PC-9 (cell line): ENCODE data around the gene ULK2. TPM values are rescaled to one million over a fixed set of nuclear protein-coding genes. Genes with fewer than 3 reads are reported as not detected.

Source experiments
- BruUV-seq: library from RNA; stranded (reverse); fragments of 400-500 nt; replicated peaks from 2 replicates; lab custom pipeline; 2021; lab: Mats Ljungman, UMichigan
- CTCF ChIA-PET: fragments of 300-600 bp; sonication (Branson Sonifier 250); formaldehyde crosslinking; loops from one replicate; lab custom pipeline; 2022; ENCODE audit warnings: antibody characterized with exemption; lab: Charles Lee
- POLR2A ChIA-PET: fragments of 300-600 bp; sonication (Branson Sonifier 250); formaldehyde crosslinking; loops from one replicate; lab custom pipeline; 2022; ENCODE audit warnings: antibody characterized with exemption; ENCODE audit not compliant: unreplicated experiment; lab: Charles Lee
- DNase-seq, 2 experiments: peaks; one replicate each; pipeline versions ENCODE4 v3.0.0 to v3.0.0-alpha.2; 2015 to 2022; ENCODE audit warnings: mixed read lengths in 1 of 2
- H2AFZ ChIP-seq: fragments of 200-600 bp; sonication (generic); 2 replicates; pipeline ENCODE4 v1.8.1; 2017; ENCODE audit warnings: antibody characterized with exemption
- H3F3A ChIP-seq: fragments of 200-600 bp; sonication (generic); 2 replicates; pipeline ENCODE4 v1.8.1; 2017; ENCODE audit warnings: antibody characterized with exemption, mild to moderate bottlenecking, low read depth; ENCODE audit not compliant: insufficient read depth
- H3K27ac ChIP-seq: fragments of 200-600 bp; sonication (generic); 2 replicates; pipeline ENCODE4 v1.6.1; 2016; ENCODE audit warnings: mixed run types
- H3K27me3 ChIP-seq: fragments of 200-600 bp; sonication (generic); 2 replicates; pipeline ENCODE4 v1.6.1; 2016; ENCODE audit warnings: low read depth, mixed run types; ENCODE audit not compliant: insufficient read depth
- H3K36me3 ChIP-seq: fragments of 200-600 bp; sonication (generic); 2 replicates; pipeline ENCODE4 v1.6.1; 2016; ENCODE audit warnings: low read depth, mixed run types
- H3K4me1 ChIP-seq: fragments of 200-600 bp; sonication (generic); replicated peaks from 2 replicates; pipeline ENCODE4 v1.6.1; 2016; ENCODE audit warnings: mixed run types; ENCODE audit not compliant: insufficient read depth
- H3K4me2 ChIP-seq: fragments of 200-600 bp; sonication (generic); 2 replicates; pipeline ENCODE4 v1.6.1; 2017; ENCODE audit warnings: mixed run types
- H3K4me3 ChIP-seq: fragments of 200-600 bp; sonication (generic); 2 replicates; pipeline ENCODE4 v1.6.1; 2016; ENCODE audit warnings: mixed run types
- H3K79me2 ChIP-seq: fragments of 200-600 bp; sonication (generic); 2 replicates; pipeline ENCODE4 v1.6.1; 2017; ENCODE audit warnings: low read depth, mixed run types
- H3K9me2 ChIP-seq: fragments of 200-600 bp; sonication (generic); 2 replicates; pipeline ENCODE4 v1.8.1; 2017; ENCODE audit warnings: mild to moderate bottlenecking; ENCODE audit not compliant: insufficient read depth
- H3K9me3 ChIP-seq: fragments of 200-600 bp; sonication (generic); 2 replicates; pipeline ENCODE4 v1.8.1; 2016; ENCODE audit warnings: low read depth; ENCODE audit not compliant: insufficient read depth
- H4K20me1 ChIP-seq: fragments of 200-600 bp; sonication (generic); 2 replicates; pipeline ENCODE4 v1.8.1; 2017; ENCODE audit not compliant: insufficient read depth
- CTCF ChIP-seq: fragments of 200-600 bp; sonication (generic); conservative IDR thresholded peaks from 2 replicates; pipeline ENCODE4 v1.6.1; 2017; ENCODE audit warnings: mixed run types, antibody characterized with exemption, mild to moderate bottlenecking, moderate library complexity
- EZH2 ChIP-seq: fragments of 200-600 bp; sonication (generic); IDR thresholded peaks from 2 replicates; pipeline ENCODE4 v1.8.0; 2017; ENCODE audit warnings: antibody characterized with exemption, low read depth
- intact Hi-C: fragments of 100-400 bp; cut with micrococcal nuclease; formaldehyde crosslinking; loops from one replicate; pipeline ENCODE4 v1.10.0; 2022; ENCODE audit not compliant: unreplicated experiment
- total RNA-seq: library from RNA; stranded (reverse); gene quantifications from 2 replicates; pipeline ENCODE4 v1.2.3, GENCODE V29; 2021

The ULK2 gene
- total RNA-seq, 1 experiment from 2014 or later = 8.7 TPM

GRCh38 chr17:19830061-19830460 is 37.7 kb downstream of the ULK2 start:
- POLR2A ChIA-PET = no interaction called here
- H3K27me3 ChIP-seq = no peaks in the 10 kb centered on the region
- BruUV-seq = no TSS peak

GRCh38 chr17:19812407-19812806 is 55.3 kb downstream of the ULK2 start:
- Histone ChIP-seq H3F3A (no peaks in the 10 kb centered on the region), H3K36me3 (no peaks in the 10 kb centered on the region), H2AFZ (no peak overlapping the region), H3K4me3 (no peak overlapping the region), H3K9me3 (no peaks in the 10 kb centered on the region), H3K4me1 (no peaks in the 10 kb centered on the region), H3K4me2 (no peak overlapping the region), H4K20me1 (no peaks in the 10 kb centered on the region), H3K79me2 (no peaks in the 10 kb centered on the region), H3K27ac (no peak overlapping the region), H3K9me2 (no peaks in the 10 kb centered on the region; the same call in 1 of the 2 replicates), H3K27me3 (no peaks in the 10 kb centered on the region)
- ChIA-PET POLR2A (no interaction called here), CTCF (no interaction called here)
- TF ChIP-seq EZH2 = no peak
- peak; percentile 64; the same call in 1 of the 2 replicates for TF ChIP-seq CTCF
- peak in 1 of 2 experiments; percentile 18 for DNase-seq
- intact Hi-C loops = no loop called here
- BruUV-seq = no TSS peak

More at GRCh38 chr17:19830061-19830460, 37.7 kb downstream of the ULK2 start:
- CTCF ChIA-PET = no interaction called here
- no peak overlapping the region for H3K4me2 ChIP-seq
- H3F3A ChIP-seq = no peaks in the 10 kb centered on the region
- no peak overlapping the region for H3K4me3 ChIP-seq
- no peaks in the 10 kb centered on the region for H3K9me2 ChIP-seq
- no peaks in the 10 kb centered on the region for H3K36me3 ChIP-seq
- H3K27ac ChIP-seq = no peak overlapping the region
- intact Hi-C loops = no loop called here
- peak in 1 of 2 experiments; percentile 46 for DNase-seq
- peaks cover 12% of the 10 kb centered on the region for H3K9me3 ChIP-seq
- no peaks in the 10 kb centered on the region for H3K79me2 ChIP-seq
- no peak overlapping the region for H2AFZ ChIP-seq
- TF ChIP-seq CTCF (no peak), EZH2 (no peak)
- no peaks in the 10 kb centered on the region for H3K4me1 ChIP-seq
- no peaks in the 10 kb centered on the region for H4K20me1 ChIP-seq

- no peaks in the 10 kb centered on the region for H3F3A ChIP-seq
- no peaks in the 10 kb centered on the region; the same call in 1 of the 2 replicates for H3K9me2 ChIP-seq
- intact Hi-C loops = no loop called here
- H3K9me3 ChIP-seq = no peaks in the 10 kb centered on the region
- no peaks in the 10 kb centered on the region for H3K79me2 ChIP-seq
- CTCF ChIA-PET = no interaction called here
- H2AFZ ChIP-seq = no peak overlapping the region
- no peak for DNase-seq
- H4K20me1 ChIP-seq = no peaks in the 10 kb centered on the region
- POLR2A ChIA-PET = no interaction called here
- H3K4me3 ChIP-seq = no peak overlapping the region
- H3K27me3 ChIP-seq = no peaks in the 10 kb centered on the region
- no peak overlapping the region for H3K27ac ChIP-seq
- no peak for TF ChIP-seq CTCF
- no peak for TF ChIP-seq EZH2
- H3K36me3 ChIP-seq = no peaks in the 10 kb centered on the region
- BruUV-seq = no TSS peak
- H3K4me1 ChIP-seq = no peaks in the 10 kb centered on the region
- H3K4me2 ChIP-seq = no peak overlapping the region
Observed at GRCh38 chr17:19805006-19805405, 62.7 kb downstream of the ULK2 start.
